Fibroblast of the aortic adventitia (primary cell): ENCODE measurements around the gene NEAT1. TPM values are rescaled to one million over a fixed set of nuclear protein-coding genes. Genes with fewer than 3 reads are reported as not detected.
A peak's percentile ranks its signal among the peaks of the same experiment; 100 is the strongest.

Experiments used
- DNase-seq: peaks from one replicate; pipeline ENCODE4 v3.0.0-alpha.2; 2010; ENCODE audit warnings: low read depth
- H3K4me3 ChIP-seq: 2 replicates; pipeline ENCODE4 v1.5.1; 2011; ENCODE audit warnings: low read depth, mild to moderate bottlenecking, control low read depth, low read length, moderate library complexity
- CTCF ChIP-seq: IDR thresholded peaks from 2 replicates; pipeline ENCODE4 v1.5.1; 2011; ENCODE audit warnings: mild to moderate bottlenecking, low read length, control low read depth, inconsistent platforms; ENCODE audit not compliant: insufficient read depth
- total RNA-seq: library from RNA; depleted of rRNA; stranded (reverse); fragments of >200 nt; gene quantifications from 2 replicates; pipeline ENCODE4 v1.2.3, GENCODE V29; 2012; ENCODE audit warnings: low replicate concordance

Gene NEAT1
- total RNA-seq, 1 donor: 527 TPM

GRCh38 chr11:65378208-65378927, 44.2 kb upstream of the NEAT1 start:
- no peak for DNase-seq
- no peak overlapping the region for H3K4me3 ChIP-seq
- TF ChIP-seq CTCF: no peak

DNA sequence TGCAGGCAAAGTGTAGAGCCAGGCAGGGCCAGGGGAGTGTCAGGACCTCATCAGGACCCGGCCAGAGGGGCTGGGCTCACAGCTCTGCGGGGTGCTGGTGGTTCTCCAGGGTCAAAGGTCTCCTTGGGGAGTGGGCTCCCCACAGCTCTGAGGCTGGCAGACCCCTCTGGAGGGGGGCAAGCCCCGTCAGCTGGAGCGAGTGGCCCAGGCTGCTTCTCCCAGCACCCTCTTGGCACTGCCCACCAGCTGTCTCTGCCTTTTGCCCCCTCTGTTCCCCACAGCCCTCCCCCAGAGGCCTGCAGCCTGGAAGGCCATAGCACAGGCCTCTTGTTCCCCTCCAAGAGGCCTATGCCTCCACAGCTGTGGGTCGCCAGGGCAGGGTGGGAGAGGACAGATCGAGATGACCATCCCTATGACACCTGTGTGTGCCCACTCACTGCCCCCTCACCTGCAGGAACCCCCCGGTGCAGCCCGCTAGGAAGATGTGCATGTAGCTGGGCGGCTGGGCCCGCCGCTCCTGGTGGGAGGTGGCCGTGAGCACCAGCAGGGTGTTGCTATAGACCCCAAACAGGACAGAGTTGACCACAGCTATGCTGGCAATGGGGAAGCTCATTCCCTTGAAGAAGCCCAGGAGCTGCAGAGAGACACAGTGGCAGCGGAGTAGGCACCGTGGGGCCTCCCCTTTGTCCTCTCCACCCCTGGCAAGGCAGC, 43.5 kb upstream of the NEAT1 start:
- no peak for TF ChIP-seq CTCF
- H3K4me3 ChIP-seq: no peak overlapping the region
- DNase-seq: no peak

- no peak for DNase-seq
- TF ChIP-seq CTCF: no peak
- no peak overlapping the region for H3K4me3 ChIP-seq
Measured at GRCh38 chr11:65379698-65380459, 42.7 kb upstream of the NEAT1 start.

DNA sequence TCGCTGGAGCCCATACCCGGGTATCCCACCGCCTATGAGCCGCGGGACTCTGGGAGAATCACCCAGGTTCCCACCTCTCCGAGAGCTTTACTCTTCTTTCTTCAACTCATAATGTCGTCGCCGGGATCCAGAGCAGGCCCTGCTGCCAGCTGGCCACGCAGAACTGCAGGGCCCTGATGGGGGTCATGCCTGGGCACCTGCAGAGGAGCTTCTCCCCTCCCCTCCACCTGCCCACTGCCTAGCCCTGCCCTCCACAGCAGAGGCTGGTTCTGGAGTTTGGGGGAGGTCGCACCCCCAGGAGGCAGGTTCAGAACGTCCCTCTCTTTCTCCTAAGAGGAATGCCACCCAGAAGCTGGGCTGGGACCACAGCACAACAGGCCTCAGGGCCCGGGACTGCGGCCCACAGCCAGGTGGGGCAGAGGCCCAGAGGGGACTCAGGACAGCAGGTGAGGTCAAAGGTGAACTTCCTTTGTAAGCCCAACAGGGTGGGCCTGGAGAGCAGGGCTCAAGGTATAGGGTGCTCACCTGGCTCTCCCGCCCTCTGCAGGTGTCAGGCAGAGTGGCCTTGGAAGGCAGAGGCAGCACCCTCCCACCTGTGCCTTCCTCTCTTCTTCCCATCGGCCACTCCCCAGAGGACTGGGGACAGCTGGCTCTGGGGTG, 42.0 kb upstream of the NEAT1 start:
- DNase-seq: no peak
- H3K4me3 ChIP-seq: no peak overlapping the region
- TF ChIP-seq CTCF: no peak

DNA sequence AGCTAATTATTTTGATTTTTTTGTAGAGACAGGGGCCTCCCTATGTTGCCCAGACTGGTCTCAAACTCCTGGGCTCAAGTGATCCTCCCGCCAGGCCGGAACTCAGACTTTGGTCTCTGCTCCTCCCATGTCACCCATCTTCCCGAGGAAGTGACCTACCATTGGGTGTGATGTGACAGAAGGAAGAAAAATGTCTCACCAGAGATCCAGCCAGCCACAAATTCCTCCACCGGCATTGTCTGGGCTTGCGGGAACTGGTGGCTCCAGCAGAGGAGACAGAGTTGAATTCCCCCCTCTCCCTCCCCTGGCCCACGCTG, 40.9 kb upstream of the NEAT1 start:
- peak overlapping the region; percentile 58 for H3K4me3 ChIP-seq
- peak; percentile 56 for DNase-seq
- no peak for TF ChIP-seq CTCF

DNA sequence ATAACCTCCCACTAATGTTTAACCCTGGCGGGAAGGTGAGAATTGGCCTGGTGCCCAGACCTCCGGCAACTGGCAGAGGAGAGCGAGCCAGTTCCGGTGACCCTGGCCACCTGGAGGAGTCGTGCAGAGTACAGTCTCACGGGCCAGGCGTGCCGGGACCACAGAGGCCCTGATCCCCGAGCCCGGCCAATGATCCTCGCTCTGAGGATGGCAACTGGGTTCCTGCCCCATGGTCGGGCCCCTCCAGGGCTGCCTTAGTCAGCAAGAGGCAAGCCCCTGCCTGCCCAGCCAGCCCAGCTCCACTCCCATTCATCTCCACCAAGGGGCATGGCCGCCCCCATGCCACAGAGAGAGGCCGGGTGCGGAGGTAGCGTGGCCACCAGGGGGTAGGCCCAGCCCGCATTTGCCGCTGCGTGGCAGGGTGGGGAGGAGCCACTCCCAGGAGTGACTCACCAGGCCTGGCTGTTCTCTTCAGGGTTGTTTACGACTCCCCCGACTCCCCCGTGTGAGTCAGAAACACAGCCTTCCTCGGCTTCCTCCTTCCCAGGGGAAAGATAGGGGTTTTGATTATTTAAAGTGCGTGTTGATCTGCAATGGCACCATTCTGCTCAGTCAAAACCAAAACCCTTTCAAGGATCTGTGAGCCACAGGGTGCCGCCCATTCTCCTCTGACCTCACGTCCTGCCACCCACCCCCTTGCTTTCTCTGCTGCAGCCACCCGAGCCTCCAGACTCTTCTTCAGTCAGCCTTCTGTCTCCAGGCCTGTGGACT, 40.4 kb upstream of the NEAT1 start, which contains the start of gene SLC25A45:
TSS of gene SLC25A45 (minus strand) at position 614 of the 771 bp plus-strand sequence. CDS start 695 bp downstream, outside the sequence.
- DNase-seq: peak; percentile 99
- H3K4me3 ChIP-seq: peak within 1 kb of the TSS; percentile 59
- TF ChIP-seq CTCF: peak; percentile 76
